ENCODE measurements around the gene EIF4EBP3. TPM values are rescaled to one million over a fixed set of nuclear protein-coding genes. Genes with fewer than 3 reads are reported as not detected.

EIF4EBP3 gene
- total and polyA plus RNA-seq, 10 of the 15 experiments (the other 5 are each of a cell fraction or from before 2014, with no cell fraction given) = 3.5 to 16.1 (median 6.2) TPM

- H4K20me1 ChIP-seq (ENCODE audit: control insufficient read depth, insufficient read depth) = no peaks in the 10 kb centered on the region
- H3K9me3 ChIP-seq (replicated peaks; ENCODE audit: control insufficient read depth, insufficient read depth, low read length) = no peaks in the 10 kb centered on the region
- no peak overlapping the region for H3K27ac ChIP-seq (ENCODE audit: control insufficient read depth, insufficient read depth)
- no peak for DNase-seq (ENCODE audit: low read depth, low spot score)
- intact Hi-C loops (cut with micrococcal nuclease; ENCODE audit: unreplicated experiment) (no loop called here), in situ Hi-C loops (cut with MboI) (no loop called here)
- H3K9ac ChIP-seq (ENCODE audit: control insufficient read depth, insufficient read depth, low read length) = no peak overlapping the region
- FAIRE-seq = no peak
- SMC1A ChIA-PET (ENCODE audit: uncharacterized antibody, unreplicated experiment) = interaction anchor here (0.7 to 0.9 kb wide), 2 partner anchors 24 to 38 kb away, joined by 3 to 4 read pairs; partner anchors contain the start of gene EIF4EBP3
- no peak overlapping the region for H3K4me2 ChIP-seq (ENCODE audit: control insufficient read depth, insufficient read depth)
- CTCF ChIA-PET = interaction anchor here (1.1 kb wide), 1 partner anchor 197 kb away, joined by 3 read pairs; no protein-coding TSS in a partner anchor
- no TSS peak for BruUV-seq (replicated peaks)
- no peak overlapping the region for H3K4me3 ChIP-seq
- POLR2A ChIA-PET = interaction anchor here (0.5 to 3.4 kb wide), 3 partner anchors 13 to 482 kb away, joined by 4 to 22 read pairs (median 7); partner anchors contain the start of gene SRA1
- peaks cover 21% of the 10 kb centered on the region for H3K79me2 ChIP-seq (ENCODE audit: control insufficient read depth, insufficient read depth, low read length)
- no peaks in the 10 kb centered on the region for H3K27me3 ChIP-seq (replicated peaks in 1 of 2; ENCODE audit: control insufficient read depth in 2 of 2, insufficient read depth in 2 of 2, low read length in 1 of 2)
- RAD21 ChIA-PET (ENCODE audit: unreplicated experiment) = no interaction called here
- H3K36me3 ChIP-seq (ENCODE audit: control insufficient read depth in 2 of 2, insufficient read depth in 2 of 2, low read length in 1 of 2) = peaks cover 6 to 8% of the 10 kb centered on the region in 2 experiments; a peak in 3 of 4 replicates
- H2AFZ ChIP-seq (ENCODE audit: control insufficient read depth, low read depth, low read length) = no peak overlapping the region
- no peak for ATAC-seq
- 82% methylated on average over 5 of the region's 5 CpGs for WGBS (ENCODE audit: insufficient coverage, insufficient replicate concordance, low lambda C conversion rate, missing lambda C conversion rate)
- peaks cover 35% of the 10 kb centered on the region for H3K4me1 ChIP-seq (ENCODE audit: control insufficient read depth, insufficient read depth, low read length)
- TF ChIP-seq ZBTB40 (IDR thresholded peaks at IDR 0.05; ENCODE audit: borderline replicate concordance) (no peak), EZH2 (IDR thresholded peaks at IDR 0.05; ENCODE audit: borderline replicate concordance, control insufficient read depth, low read depth, low read length) (no peak), PRDM15 (CRISPR knock-in tag; IDR thresholded peaks at IDR 0.05) (no peak), SMARCA5 (IDR thresholded peaks at IDR 0.05) (no peak), RFX5 (IDR thresholded peaks at IDR 0.05; ENCODE audit: low read depth, low read length) (no peak), RELA (IDR thresholded peaks at IDR 0.05; ENCODE audit: borderline replicate concordance, partially characterized antibody) (no peak), KAT2A (conservative IDR thresholded peaks at IDR 0.05; ENCODE audit: control insufficient read depth, low read depth, low read length) (no peak), EP300 (IDR thresholded peaks at IDR 0.05; ENCODE audit: borderline replicate concordance in 1 of 2, control insufficient read depth in 1 of 2, low read depth in 2 of 2, low read length in 2 of 2) (no peak), MYB (IDR thresholded peaks at IDR 0.05; ENCODE audit: borderline replicate concordance, low read depth, low read length) (no peak), POLR2AphosphoS5 (IDR thresholded peaks at IDR 0.05; ENCODE audit: low read length) (no peak), NR2C2 (IDR thresholded peaks at IDR 0.05; ENCODE audit: borderline replicate concordance, control insufficient read depth, insufficient read length, low read depth) (no peak), KDM1A (IDR thresholded peaks at IDR 0.05; ENCODE audit: borderline replicate concordance) (no peak), NR2C1 (IDR thresholded peaks at IDR 0.05) (no peak), MEF2B (IDR thresholded peaks at IDR 0.05; ENCODE audit: partially characterized antibody, poor library complexity, severe bottlenecking) (no peak), ZSCAN29 (IDR thresholded peaks at IDR 0.05) (no peak), TCF7 (IDR thresholded peaks at IDR 0.05; ENCODE audit: borderline replicate concordance) (no peak)
These were observed 23.6 kb downstream of the EIF4EBP3 start for GRCh38 chr5:140571105-140571504.

Measured in GM12878 (cell line).